GM23248 (cell line): ENCODE results near the gene ELOVL4. TPM values are rescaled to one million over a fixed set of nuclear protein-coding genes. Genes with fewer than 3 reads are reported as not detected.
A peak's percentile ranks its signal among the peaks of the same experiment; 100 is the strongest.

Experiments used
- DNase-seq: peaks from one replicate; pipeline ENCODE4 v3.0.0-alpha.2; 2015
- H2AFZ ChIP-seq: fragments of 200-600 bp; sonication (generic); 2 replicates; pipeline ENCODE4 v1.6.1; 2016; ENCODE audit warnings: antibody characterized with exemption
- H3F3A ChIP-seq: fragments of 200-600 bp; sonication (generic); 2 replicates; pipeline ENCODE4 v1.6.1; 2016; ENCODE audit warnings: mild to moderate bottlenecking, antibody characterized with exemption, mixed run types; ENCODE audit not compliant: insufficient read depth
- H3K27ac ChIP-seq: fragments of 200-600 bp; sonication (generic); 2 replicates; pipeline ENCODE4 v1.5.1; 2016; ENCODE audit warnings: mild to moderate bottlenecking
- H3K27me3 ChIP-seq: fragments of 200-600 bp; sonication (generic); replicated peaks from 2 replicates; pipeline ENCODE4 v1.6.1; 2016; ENCODE audit warnings: mild to moderate bottlenecking; ENCODE audit not compliant: insufficient read depth
- H3K36me3 ChIP-seq: fragments of 200-600 bp; sonication (generic); 2 replicates; pipeline ENCODE4 v1.6.1; 2016; ENCODE audit warnings: low read depth, mild to moderate bottlenecking
- H3K4me1 ChIP-seq: fragments of 200-600 bp; sonication (generic); 2 replicates; pipeline ENCODE4 v1.6.1; 2016; ENCODE audit warnings: mild to moderate bottlenecking; ENCODE audit not compliant: insufficient read depth
- H3K4me2 ChIP-seq: fragments of 200-600 bp; sonication (generic); one replicate; pipeline ENCODE4 v1.6.1; 2016; ENCODE audit warnings: mild to moderate bottlenecking; ENCODE audit not compliant: unreplicated experiment
- H3K4me3 ChIP-seq: fragments of 200-600 bp; sonication (generic); 2 replicates; pipeline ENCODE4 v1.5.1; 2016; ENCODE audit warnings: mild to moderate bottlenecking
- H3K79me2 ChIP-seq: fragments of 200-600 bp; sonication (generic); 2 replicates; pipeline ENCODE4 v1.6.1; 2016; ENCODE audit warnings: mild to moderate bottlenecking; ENCODE audit not compliant: insufficient read depth
- H3K9ac ChIP-seq: fragments of 200-600 bp; sonication (generic); 2 replicates; pipeline ENCODE4 v1.6.1; 2016; ENCODE audit warnings: mild to moderate bottlenecking
- H3K9me2 ChIP-seq: fragments of 200-600 bp; sonication (generic); 2 replicates; pipeline ENCODE4 v1.6.1; 2016; ENCODE audit warnings: mixed run types, mild to moderate bottlenecking, moderate library complexity; ENCODE audit not compliant: insufficient read depth
- H3K9me3 ChIP-seq: fragments of 200-600 bp; sonication (generic); one replicate; pipeline ENCODE4 v1.6.1; 2017; ENCODE audit warnings: low read depth
- H4K20me1 ChIP-seq: fragments of 200-600 bp; sonication (generic); 2 replicates; pipeline ENCODE4 v1.6.0; 2016; ENCODE audit not compliant: insufficient read depth
- EZH2 ChIP-seq: fragments of 200-600 bp; sonication (generic); IDR thresholded peaks from 2 replicates; pipeline ENCODE4 v1.6.1; 2018; ENCODE audit warnings: antibody characterized with exemption, mild to moderate bottlenecking; ENCODE audit not compliant: insufficient read depth, poor library complexity, severe bottlenecking
- EZH2phosphoT487 ChIP-seq: fragments of 200-600 bp; sonication (generic); IDR thresholded peaks from 2 replicates; pipeline ENCODE4 v1.6.1; 2018; ENCODE audit warnings: antibody characterized with exemption, moderate library complexity, mild to moderate bottlenecking, low read depth; ENCODE audit not compliant: insufficient read depth
- WGBS, 2 experiments: methylation state at CpG; one replicate each; pipeline ENCODE4 v1.1.6; 2015 to 2017; ENCODE audit warnings: low lambda C conversion rate in 2 of 2, low coverage in 1 of 2; ENCODE audit errors: missing lambda C conversion rate in 2 of 2; 5-methylcytosine and 5-hydroxymethylcytosine counted together
- in situ Hi-C: fragments of 300-500 bp; cut with MboI; formaldehyde crosslinking; loops from 2 replicates; pipeline ENCODE4 v1.15.0; 2020
- polyA plus RNA-seq: library from polyadenylated mRNA; unstranded; fragments of >200 nt; fragmentation: Nextera tagmentation; extraction: Ambion mirVana; gene quantifications from 2 replicates; pipeline ENCODE4 v1.2.1, GENCODE V29; 2016
- total RNA-seq: library from RNA; depleted of rRNA; stranded (reverse); fragments of >200 nt; shearing (Covaris generic); gene quantifications from 2 replicates; pipeline ENCODE4 v1.2.3, GENCODE V29; 2014; rRNA removed

The ELOVL4 gene
- total and polyA plus RNA-seq, 2 experiments from 2014 or later, result 7.0 to 12.5 TPM

GRCh38 chr6:79869184-79869583 is 78.2 kb downstream of the ELOVL4 start:
- Histone ChIP-seq H3K9ac (no peak overlapping the region), H3K79me2 (no peaks in the 10 kb centered on the region), H3K36me3 (no peaks in the 10 kb centered on the region), H2AFZ (peak overlapping the region; percentile 83), H3K4me1 (peaks cover 15% of the 10 kb centered on the region), H3K4me2 (peak overlapping the region; percentile 84), H3F3A (peaks cover 20% of the 10 kb centered on the region), H3K9me2 (no peaks in the 10 kb centered on the region), H3K4me3 (no peak overlapping the region; the same call in 1 of the 2 replicates), H3K27ac (no peak overlapping the region), H3K9me3 (no peaks in the 10 kb centered on the region), H4K20me1 (no peaks in the 10 kb centered on the region), H3K27me3 (no peaks in the 10 kb centered on the region)
- no peak for DNase-seq
- 73 to 86% methylated on average over 6 of the region's 6 CpGs for WGBS, 2 experiments
- TF ChIP-seq EZH2, result no peak
- TF ChIP-seq EZH2phosphoT487, result no peak
- in situ Hi-C loops, result no loop called here

- Histone ChIP-seq H4K20me1 (no peaks in the 10 kb centered on the region), H3K36me3 (no peaks in the 10 kb centered on the region), H3K27me3 (no peaks in the 10 kb centered on the region), H3K79me2 (no peaks in the 10 kb centered on the region), H3K4me1 (peaks cover 5% of the 10 kb centered on the region), H3F3A (peaks cover 13% of the 10 kb centered on the region), H3K9me3 (no peaks in the 10 kb centered on the region), H2AFZ (peak overlapping the region; percentile 86), H3K4me2 (peak overlapping the region; percentile 83), H3K9ac (no peak overlapping the region), H3K9me2 (no peaks in the 10 kb centered on the region), H3K27ac (no peak overlapping the region), H3K4me3 (peak overlapping the region; percentile 66)
- WGBS, 2 experiments, result 33 to 35% methylated on average over 12 of the region's 12 CpGs
- in situ Hi-C loops, result no loop called here
- peak; percentile 78 for DNase-seq
- TF ChIP-seq EZH2 (no peak), EZH2phosphoT487 (no peak)
Observed at GRCh38 chr6:79868098-79868722, 79.1 kb downstream of the ELOVL4 start.

Other genes with a start within 250 kb of the ELOVL4 start
- 12.0 and 16.7 TPM in 2 replicates for gene TTK, start 57.1 kb upstream of the ELOVL4 start, total RNA-seq
- gene TTK, start 57.1 kb upstream of the ELOVL4 start, polyA plus RNA-seq, result 7.8 and 8.7 TPM in 2 replicates
- gene BCKDHB, start 159.1 kb upstream of the ELOVL4 start, total RNA-seq, result 18.4 and 22.4 TPM in 2 replicates
- gene BCKDHB, start 159.1 kb upstream of the ELOVL4 start, polyA plus RNA-seq, result 33.8 and 35.7 TPM in 2 replicates